MG63 (cell line): ENCODE measurements around the gene COL5A1. TPM values are rescaled to one million over a fixed set of nuclear protein-coding genes. Genes with fewer than 3 reads are reported as not detected.

Experiments
- DNase-seq: peaks from one replicate; pipeline ENCODE4 v3.0.0-alpha.2; 2020
- H3K27me3 ChIP-seq: fragments of 250-450 bp; sonication (Bioruptor Pico); 2 replicates; pipeline ENCODE4 v1.5.1; 2020; ENCODE audit warnings: mild to moderate bottlenecking, moderate library complexity
- H3K36me3 ChIP-seq: fragments of 250-450 bp; sonication (Bioruptor Pico); 2 replicates; pipeline ENCODE4 v1.5.1; 2020; ENCODE audit warnings: mild to moderate bottlenecking, moderate library complexity
- H3K4me3 ChIP-seq: fragments of 250-450 bp; sonication (Bioruptor Pico); 2 replicates; pipeline ENCODE4 v1.5.1; 2020; ENCODE audit warnings: mild to moderate bottlenecking, moderate library complexity
- H3K9me3 ChIP-seq: fragments of 250-450 bp; sonication (Bioruptor Pico); 2 replicates; pipeline ENCODE4 v1.5.1; 2020; ENCODE audit warnings: mild to moderate bottlenecking, moderate library complexity
- total RNA-seq: library from RNA; depleted of rRNA; stranded (reverse); fragments of >200 nt; shearing (Covaris generic); gene quantifications from 2 replicates; pipeline ENCODE4 v1.2.3, GENCODE V29; 2014; ENCODE audit warnings: low replicate concordance; rRNA removed

COL5A1 gene
- 78.9 and 92.0 TPM in 2 replicates for total RNA-seq

GRCh38 chr9:134641173-134641989 is at the start of gene COL5A1:
TSS of gene COL5A1 (plus strand) at chr9:134641803. CDS start at chr9:134642188, 385 bp downstream.
- peak; percentile 95 for DNase-seq
- H3K9me3 ChIP-seq, result no peaks in the 10 kb centered on the region

GRCh38 chr9:134592018-134592818 is 49.4 kb upstream of the COL5A1 start:
- Histone ChIP-seq H3K9me3 (no peaks in the 10 kb centered on the region), H3K27me3 (no peaks in the 10 kb centered on the region), H3K36me3 (no peaks in the 10 kb centered on the region), H3K4me3 (no peak overlapping the region)
- peak; percentile 72 for DNase-seq

More at GRCh38 chr9:134641173-134641989, at the start of gene COL5A1:
- Histone ChIP-seq H3K27me3 (no peaks in the 10 kb centered on the region), H3K4me3 (peak within 1 kb of the TSS; percentile 69), H3K36me3 (peaks cover 14% of the 10 kb centered on the region)

GRCh38 chr9:134592819-134593200 is 48.8 kb upstream of the COL5A1 start:
- H3K27me3 ChIP-seq, result no peaks in the 10 kb centered on the region
- no peaks in the 10 kb centered on the region for H3K9me3 ChIP-seq
- H3K36me3 ChIP-seq, result no peaks in the 10 kb centered on the region
- DNase-seq, result no peak
- H3K4me3 ChIP-seq, result no peak overlapping the region

GRCh38 chr9:134593286-134594077 is 48.1 kb upstream of the COL5A1 start:
- H3K36me3 ChIP-seq, result no peaks in the 10 kb centered on the region
- H3K27me3 ChIP-seq, result no peaks in the 10 kb centered on the region
- no peak for DNase-seq
- H3K9me3 ChIP-seq, result no peaks in the 10 kb centered on the region
- no peak overlapping the region for H3K4me3 ChIP-seq

- no peak overlapping the region for H3K4me3 ChIP-seq
- no peak for DNase-seq
These were observed 47.3 kb upstream of the COL5A1 start for GRCh38 chr9:134594078-134594941.

GRCh38 chr9:134595014-134595413 is 46.6 kb upstream of the COL5A1 start:
- no peak overlapping the region for H3K4me3 ChIP-seq
- DNase-seq, result no peak
- no peaks in the 10 kb centered on the region for H3K36me3 ChIP-seq
- H3K9me3 ChIP-seq, result no peaks in the 10 kb centered on the region
- no peaks in the 10 kb centered on the region for H3K27me3 ChIP-seq

More at GRCh38 chr9:134594078-134594941, 47.3 kb upstream of the COL5A1 start:
- H3K9me3 ChIP-seq, result no peaks in the 10 kb centered on the region
- no peaks in the 10 kb centered on the region for H3K27me3 ChIP-seq
- no peaks in the 10 kb centered on the region for H3K36me3 ChIP-seq

GRCh38 chr9:134597041-134597913 is 44.3 kb upstream of the COL5A1 start:
- Histone ChIP-seq H3K27me3 (no peaks in the 10 kb centered on the region), H3K36me3 (no peaks in the 10 kb centered on the region), H3K9me3 (no peaks in the 10 kb centered on the region), H3K4me3 (no peak overlapping the region)
- no peak for DNase-seq

GRCh38 chr9:134597957-134598883 is 43.4 kb upstream of the COL5A1 start:
- no peaks in the 10 kb centered on the region for H3K9me3 ChIP-seq
- no peak for DNase-seq
- no peak overlapping the region for H3K4me3 ChIP-seq
- no peaks in the 10 kb centered on the region for H3K27me3 ChIP-seq
- H3K36me3 ChIP-seq, result no peaks in the 10 kb centered on the region

- Histone ChIP-seq H3K4me3 (no peak overlapping the region), H3K36me3 (no peaks in the 10 kb centered on the region), H3K9me3 (no peaks in the 10 kb centered on the region), H3K27me3 (no peaks in the 10 kb centered on the region)
- DNase-seq, result no peak
These were observed 42.7 kb upstream of the COL5A1 start for GRCh38 chr9:134598884-134599245.

GRCh38 chr9:134600371-134600770 is 41.2 kb upstream of the COL5A1 start:
- Histone ChIP-seq H3K9me3 (no peaks in the 10 kb centered on the region), H3K36me3 (no peaks in the 10 kb centered on the region), H3K27me3 (no peaks in the 10 kb centered on the region), H3K4me3 (no peak overlapping the region)
- DNase-seq, result no peak

GRCh38 chr9:134600836-134601638 is 40.6 kb upstream of the COL5A1 start:
- no peaks in the 10 kb centered on the region for H3K36me3 ChIP-seq
- no peaks in the 10 kb centered on the region for H3K9me3 ChIP-seq
- H3K4me3 ChIP-seq, result no peak overlapping the region
- DNase-seq, result no peak
- no peaks in the 10 kb centered on the region for H3K27me3 ChIP-seq

GRCh38 chr9:134601764-134602163 is 39.8 kb upstream of the COL5A1 start:
- Histone ChIP-seq H3K27me3 (no peaks in the 10 kb centered on the region), H3K9me3 (no peaks in the 10 kb centered on the region), H3K36me3 (no peaks in the 10 kb centered on the region), H3K4me3 (no peak overlapping the region)
- no peak for DNase-seq

GRCh38 chr9:134602547-134603362 is 38.8 kb upstream of the COL5A1 start:
- no peaks in the 10 kb centered on the region for H3K27me3 ChIP-seq
- no peaks in the 10 kb centered on the region for H3K36me3 ChIP-seq
- H3K4me3 ChIP-seq, result no peak overlapping the region
- no peaks in the 10 kb centered on the region for H3K9me3 ChIP-seq
- DNase-seq, result peak; percentile 96
